Kidney (tissue), 14 donors: ENCODE measurements around the gene SDK1. TPM values are rescaled to one million over a fixed set of nuclear protein-coding genes. Genes with fewer than 3 reads are reported as not detected.
"Not testable (repeated sequence)": the region's sequence is repeated elsewhere in the genome, so short reads cannot be mapped to it uniquely, and the experiment has no call there.

Experiments
- DNase-seq, 5 donors: peaks; one replicate each; pipeline ENCODE4 v3.0.0-alpha.2; 2013 to 2020
- FAIRE-seq: peaks from 2 replicates; lab custom pipeline; 2012; peaks lifted over from hg19 to GRCh38; lab: Jason Lieb, UNC
- H3K27ac ChIP-seq, 2 donors: one replicate each; pipeline ENCODE4 v1.7.0; 2013; ENCODE audit warnings: low read depth in 2 of 2, low read length in 2 of 2, inconsistent platforms in 1 of 2
- H3K27me3 ChIP-seq: one replicate; pipeline ENCODE4 v1.7.1; 2013; ENCODE audit warnings: low read length, inconsistent platforms; ENCODE audit not compliant: control insufficient read depth, insufficient read depth
- H3K36me3 ChIP-seq, 3 donors: one replicate each; pipeline versions ENCODE4 v1.7.0 to v1.7.1; 2013; ENCODE audit warnings: low read length in 3 of 3, control low read depth in 1 of 3, inconsistent platforms in 1 of 3; ENCODE audit not compliant: insufficient read depth in 3 of 3, control insufficient read depth in 2 of 3
- H3K4me1 ChIP-seq, 3 donors: one replicate each; pipeline versions ENCODE4 v1.7.0 to v1.7.1; 2013; ENCODE audit warnings: low read length in 3 of 3, inconsistent platforms in 1 of 3, low read depth in 1 of 3; ENCODE audit not compliant: control insufficient read depth in 2 of 3, insufficient read depth in 2 of 3
- H3K4me3 ChIP-seq, 3 donors: one replicate each; pipeline versions ENCODE4 v1.7.0 to v1.8.1; 2013; ENCODE audit warnings: low read length in 3 of 3, control low read depth in 1 of 3, inconsistent platforms in 1 of 3
- H3K9ac ChIP-seq, 3 donors: one replicate each; pipeline versions ENCODE4 v1.7.0 to v1.7.1; 2013; ENCODE audit warnings: low read length in 3 of 3, control low read depth in 1 of 3, inconsistent platforms in 1 of 3
- H3K9me3 ChIP-seq, 3 donors: one replicate each; pipeline versions ENCODE4 v1.7.0 to v1.7.1; 2013; ENCODE audit warnings: low read length in 3 of 3, control low read depth in 1 of 3, inconsistent platforms in 1 of 3; ENCODE audit not compliant: control insufficient read depth in 2 of 3, insufficient read depth in 1 of 3
- CTCF ChIP-seq: IDR thresholded peaks from 3 replicates; pipeline ENCODE4 v1.5.1; 2012; ENCODE audit warnings: mild to moderate bottlenecking, moderate library complexity, borderline replicate concordance; ENCODE audit not compliant: insufficient read depth; ENCODE audit errors: extremely low read depth
- intact Hi-C: fragments of 100-400 bp; cut with DNase I; formaldehyde crosslinking; loops from one replicate; pipeline ENCODE4 v1.11.1; 2022
- polyA plus RNA-seq: library from polyadenylated mRNA; stranded (reverse); fragments of 350-450 nt; fragmentation: Illumina TruSeq; extraction: RNeasy Lipid Tissue Mini Kit (QIAGEN cat#74804); gene quantifications from one replicate; pipeline ENCODE4 v1.2.3, GENCODE V29; 2014; ENCODE audit warnings: low read depth, low replicate concordance; ENCODE audit not compliant: insufficient read depth
- total RNA-seq: library from RNA; stranded (reverse); fragmentation: NEBNext Ultra II Directional; extraction: Animal tissue kit (Norgen Biotek cat#: 25700); gene quantifications from one replicate; pipeline ENCODE4 v1.2.1, GENCODE V29; 2021
- donor health status: control.
- donor health status: control.
- donor health status: control.
- donor health status: control.
- donor health status: control.
- donor health status: DM: yes; HTN: yes; CAD: no.
- donor health status: Normal renal cell carcinoma (clear cell type).

Gene SDK1
- total and polyA plus RNA-seq, 2 donors from 2014 or later: 2.0 to 38.3 TPM

- FAIRE-seq: no peak
- no peaks in the 10 kb centered on the region for H3K4me1 ChIP-seq
- intact Hi-C loops: no loop called here
- TF ChIP-seq CTCF: no peak
- no peaks in the 10 kb centered on the region for H3K36me3 ChIP-seq
- H3K27ac ChIP-seq: no peak overlapping the region
- no peaks in the 10 kb centered on the region for H3K27me3 ChIP-seq
- H3K9ac ChIP-seq: no peak overlapping the region
- no peak for DNase-seq
- no peak overlapping the region for H3K4me3 ChIP-seq
- no peaks in the 10 kb centered on the region for H3K9me3 ChIP-seq
Observed at GRCh38 chr7:3754493-3755341, 453.7 kb downstream of the SDK1 start.

- H3K4me3 ChIP-seq, H3K36me3 ChIP-seq, H3K27ac ChIP-seq, intact Hi-C loops, H3K9ac ChIP-seq, DNase-seq, H3K9me3 ChIP-seq, H3K4me1 ChIP-seq, H3K27me3 ChIP-seq, FAIRE-seq: not testable (repeated sequence)
Observed at GRCh38 chr7:3755778-3756453, 454.9 kb downstream of the SDK1 start.

- no peaks in the 10 kb centered on the region for H3K27me3 ChIP-seq
- no peaks in the 10 kb centered on the region for H3K4me1 ChIP-seq
- H3K36me3 ChIP-seq: no peaks in the 10 kb centered on the region
- H3K27ac ChIP-seq: no peak overlapping the region
- no peak for DNase-seq
- FAIRE-seq: no peak
- no peak overlapping the region for H3K9ac ChIP-seq
- intact Hi-C loops: no loop called here
- no peaks in the 10 kb centered on the region for H3K9me3 ChIP-seq
- no peak for TF ChIP-seq CTCF
- no peak overlapping the region for H3K4me3 ChIP-seq
Observed at GRCh38 chr7:3757059-3757458, 456.0 kb downstream of the SDK1 start.

DNA sequence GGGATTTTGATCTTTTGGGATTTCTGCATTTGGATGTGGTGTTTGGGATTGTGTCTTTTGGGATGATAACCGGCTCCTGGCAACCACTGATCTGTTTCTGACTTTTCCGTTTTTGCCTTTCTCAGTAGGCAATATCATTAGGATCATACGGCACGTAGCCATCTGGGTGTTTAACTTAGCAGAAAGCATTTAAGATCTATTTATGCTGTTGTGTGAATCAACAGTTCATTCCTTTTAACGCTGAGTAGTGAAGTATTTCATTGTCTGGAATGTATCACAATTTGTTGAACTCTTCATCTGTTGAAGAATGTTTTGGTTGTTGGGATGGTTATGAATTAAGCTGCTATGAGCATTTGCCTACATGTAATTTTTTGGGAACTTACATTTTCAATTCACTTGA lies 459.6 kb downstream of the SDK1 start:
- intact Hi-C loops: no loop called here
- FAIRE-seq (no peak), DNase-seq (no peak)
- no peak overlapping the region for H3K9ac ChIP-seq
- H3K27ac ChIP-seq: no peak overlapping the region
- no peaks in the 10 kb centered on the region for H3K36me3 ChIP-seq
- H3K9me3 ChIP-seq: no peaks in the 10 kb centered on the region
- no peak for TF ChIP-seq CTCF
- no peaks in the 10 kb centered on the region for H3K4me1 ChIP-seq
- no peaks in the 10 kb centered on the region for H3K27me3 ChIP-seq
- H3K4me3 ChIP-seq: no peak overlapping the region
